ENCODE data around the gene FTH1. TPM values are rescaled to one million over a fixed set of nuclear protein-coding genes. Genes with fewer than 3 reads are reported as not detected.
A peak's percentile ranks its signal among the peaks of the same experiment; 100 is the strongest.
"Not testable (repeated sequence)": the region's sequence is repeated elsewhere in the genome, so short reads cannot be mapped to it uniquely, and the experiment has no call there.

The FTH1 gene
- total and polyA plus RNA-seq, 5 experiments from 2014 or later = 571 to 2,491 (median 1,933) TPM

- DNase-seq = no peak
- H3K4me1 Mint-ChIP-seq = peaks cover 17 to 35% (median 25%) of the 10 kb centered on the region in 4 donors
Measured at GRCh38 chr11:61959114-61959513, 8.3 kb downstream of the FTH1 start.

GRCh38 chr11:61958590-61958989 is 8.8 kb downstream of the FTH1 start:
- H3K4me3 Mint-ChIP-seq = no peak overlapping the region
- peaks cover 13 to 30% (median 20%) of the 10 kb centered on the region in 4 donors for H3K4me1 Mint-ChIP-seq
- DNase-seq (no peak), ATAC-seq (no peak)
- POLR2A ChIA-PET = interaction anchor here (1.6 kb wide), 1 partner anchor 9 kb away, joined by 6 read pairs; the partner anchor contains the start of gene FTH1
- peaks cover 0 to 9% (median 4%) of the 10 kb centered on the region in 3 donors for H3K36me3 Mint-ChIP-seq
- H3K27me3 Mint-ChIP-seq = peaks cover 3 to 20% (median 10%) of the 10 kb centered on the region in 5 donors
- H3K27ac Mint-ChIP-seq = peak overlapping the region in 1 of 10 donors; percentile 18
- no peaks in the 10 kb centered on the region for H3K9me3 Mint-ChIP-seq

More at GRCh38 chr11:61959114-61959513, 8.3 kb downstream of the FTH1 start:
- Mint-ChIP-seq H3K27me3 (peaks cover 3 to 14% (median 7%) of the 10 kb centered on the region in 5 donors), H3K4me3 (no peak overlapping the region), H3K36me3 (peaks cover 0 to 14% (median 7%) of the 10 kb centered on the region in 3 donors), H3K9me3 (no peaks in the 10 kb centered on the region), H3K27ac (peak overlapping the region in 5 of 10 donors; percentile 41 to 83 (median 58))
- no peak for ATAC-seq
- POLR2A ChIA-PET = interaction anchor here (1.6 kb wide), 1 partner anchor 8 kb away, joined by 6 read pairs; the partner anchor contains the start of gene FTH1

GRCh38 chr11:61957021-61957770 is 10.2 kb downstream of the FTH1 start:
- ATAC-seq (no peak), DNase-seq (peak in 1 of 10 donors; percentile 4)
- H3K27me3 Mint-ChIP-seq = peaks cover 3 to 20% (median 10%) of the 10 kb centered on the region in 5 donors
- no peak overlapping the region for H3K4me3 Mint-ChIP-seq
- peaks cover 6 to 16% (median 9%) of the 10 kb centered on the region in 4 donors for H3K4me1 Mint-ChIP-seq
- H3K27ac Mint-ChIP-seq = no peak overlapping the region
- H3K36me3 Mint-ChIP-seq = no peaks in the 10 kb centered on the region
- POLR2A ChIA-PET = interaction anchor here (1.3 kb wide), 1 partner anchor 10 kb away, joined by 5 read pairs; the partner anchor contains the start of gene FTH1
- H3K9me3 Mint-ChIP-seq = no peaks in the 10 kb centered on the region

GRCh38 chr11:61956191-61957020 is 11.0 kb downstream of the FTH1 start:
- Mint-ChIP-seq H3K9me3 (no peaks in the 10 kb centered on the region), H3K4me3 (peak overlapping the region in 9 of 10 donors; percentile 28 to 71 (median 56)), H3K36me3 (no peaks in the 10 kb centered on the region), H3K4me1 (peaks cover 0 to 10% (median 7%) of the 10 kb centered on the region in 4 donors), H3K27me3 (peaks cover 3 to 23% (median 11%) of the 10 kb centered on the region in 5 donors), H3K27ac (peak overlapping the region in 6 of 10 donors; percentile 14 to 80 (median 39))
- ATAC-seq = no peak
- POLR2A ChIA-PET = interaction anchor here (2.0 kb wide), 1 partner anchor 11 kb away, joined by 11 read pairs; the partner anchor contains the start of gene FTH1
- peak in 1 of 10 donors; percentile 14 for DNase-seq

- Mint-ChIP-seq H3K9me3 (no peaks in the 10 kb centered on the region), H3K27ac (peak overlapping the region in 7 of 10 donors; percentile 19 to 80 (median 70)), H3K27me3 (peaks cover 3 to 27% (median 11%) of the 10 kb centered on the region in 5 donors), H3K4me3 (peak overlapping the region; percentile 28 to 71 (median 60)), H3K36me3 (no peaks in the 10 kb centered on the region), H3K4me1 (peaks cover 0 to 10% (median 7%) of the 10 kb centered on the region in 4 donors)
- POLR2A ChIA-PET = interaction anchor here (0.6 to 2.0 kb wide), 4 partner anchors 8 to 70 kb away, joined by 3 to 11 read pairs (median 3); partner anchors contain the start of gene FTH1
- DNase-seq = peak in 5 of 10 donors; percentile 24 to 39 (median 31)
- peak; percentile 82 to 87 for ATAC-seq
Measured at GRCh38 chr11:61955422-61956135, 11.9 kb downstream of the FTH1 start.

DNA sequence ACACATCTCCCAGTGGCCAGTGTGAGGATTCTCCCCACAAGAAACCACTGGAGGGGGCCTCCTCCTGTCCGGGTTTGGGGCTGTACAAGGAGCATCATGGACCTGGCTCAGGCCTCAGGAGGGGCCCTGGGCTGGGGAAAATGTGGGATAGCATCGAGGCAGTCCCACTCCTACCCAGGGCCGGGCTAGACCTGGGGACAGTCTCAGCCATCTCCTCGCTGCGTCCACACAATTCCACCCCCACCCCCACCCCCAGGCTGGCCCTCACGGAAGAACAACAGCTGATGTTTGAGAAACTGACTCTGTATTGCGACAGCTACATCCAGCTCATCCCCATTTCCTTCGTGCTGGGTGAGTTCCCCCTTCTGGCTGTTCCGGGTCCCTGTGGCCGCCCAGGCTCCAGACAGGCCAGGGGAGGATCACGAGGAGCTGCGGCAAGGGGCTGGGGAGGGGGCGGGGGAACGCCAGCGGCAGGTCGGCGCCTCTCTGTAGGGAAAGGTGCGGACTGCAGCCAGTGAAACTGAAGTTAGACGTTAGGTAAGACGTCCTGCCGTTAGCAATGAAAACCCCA is 12.5 kb downstream of the FTH1 start:
- peak overlapping the region in 4 of 10 donors; percentile 19 to 71 (median 44) for H3K27ac Mint-ChIP-seq
- POLR2A ChIA-PET = interaction anchor here (0.6 to 2.0 kb wide), 4 partner anchors 9 to 70 kb away, joined by 3 to 11 read pairs (median 3); partner anchors contain the start of gene FTH1
- peaks cover 3 to 29% (median 11%) of the 10 kb centered on the region in 5 donors for H3K27me3 Mint-ChIP-seq
- no peaks in the 10 kb centered on the region for H3K36me3 Mint-ChIP-seq
- H3K4me1 Mint-ChIP-seq = peaks cover 0 to 10% (median 7%) of the 10 kb centered on the region in 4 donors
- no peaks in the 10 kb centered on the region for H3K9me3 Mint-ChIP-seq
- peak in 2 of 10 donors; percentile 15 to 18 for DNase-seq
- ATAC-seq = peak; percentile 30 to 44
- H3K4me3 Mint-ChIP-seq = peak overlapping the region in 8 of 10 donors; percentile 10 to 71 (median 61)

GRCh38 chr11:61954106-61954850 is 13.2 kb downstream of the FTH1 start:
- Mint-ChIP-seq H3K27me3 (peaks cover 3 to 29% (median 11%) of the 10 kb centered on the region in 5 donors), H3K36me3 (no peaks in the 10 kb centered on the region), H3K9me3 (no peaks in the 10 kb centered on the region), H3K27ac (peak overlapping the region in 1 of 10 donors; percentile 44), H3K4me1 (peaks cover 0 to 9% (median 6%) of the 10 kb centered on the region in 4 donors), H3K4me3 (peak overlapping the region in 1 of 10 donors; percentile 30)
- ATAC-seq (no peak), DNase-seq (peak in 1 of 10 donors; percentile 3)
- POLR2A ChIA-PET = interaction anchor here (1.1 to 2.0 kb wide), 3 partner anchors 10 to 71 kb away, joined by 3 to 11 read pairs (median 3); partner anchors contain the start of gene FTH1

DNA sequence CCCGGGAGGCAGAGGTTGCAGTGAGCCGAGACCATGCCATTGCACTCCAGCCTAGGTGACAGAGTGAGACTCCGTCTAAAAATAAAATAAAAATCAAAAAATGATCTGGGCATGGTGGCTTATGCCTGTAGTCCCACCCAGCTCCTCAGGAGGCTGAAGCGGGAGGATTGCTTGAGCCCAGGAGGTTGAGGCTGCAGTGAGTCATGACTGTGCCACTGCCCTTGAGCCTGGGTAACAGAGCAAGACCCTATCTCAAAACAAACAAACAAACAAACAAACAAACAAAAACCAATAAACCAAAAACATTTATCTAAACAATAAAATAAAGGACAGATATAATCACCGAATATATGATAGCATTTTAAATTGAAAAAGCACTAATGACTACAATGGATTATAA is 13.8 kb downstream of the FTH1 start:
- ATAC-seq, H3K9me3 Mint-ChIP-seq, H3K36me3 Mint-ChIP-seq, H3K27ac Mint-ChIP-seq, POLR2A ChIA-PET, H3K4me1 Mint-ChIP-seq: not testable (repeated sequence)
- DNase-seq = peak in 1 of 10 donors; percentile 12
- peaks cover 3 to 29% (median 11%) of the 10 kb centered on the region in 5 donors for H3K27me3 Mint-ChIP-seq
- H3K4me3 Mint-ChIP-seq = peak overlapping the region in 1 of 10 donors; percentile 30

DNA sequence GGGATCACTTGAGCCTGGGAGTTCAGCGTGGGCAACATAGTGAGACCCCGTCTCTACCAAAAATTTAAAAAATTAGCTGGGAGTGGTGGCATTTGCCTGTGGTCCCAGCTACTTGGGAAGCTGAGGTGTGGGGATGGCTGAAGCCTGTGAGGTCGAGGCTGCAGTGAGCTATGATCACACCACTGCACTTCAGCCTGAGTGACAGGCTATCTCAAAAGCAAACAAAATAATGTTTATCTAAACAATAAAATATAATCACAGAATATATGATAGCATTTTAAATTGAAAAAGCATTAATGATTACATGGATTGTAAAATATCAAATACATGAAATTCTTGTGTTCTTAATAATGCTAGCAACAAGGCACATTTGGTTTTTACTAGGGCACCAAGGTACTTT is 14.6 kb downstream of the FTH1 start:
- Mint-ChIP-seq H3K4me1 (peaks cover 0 to 7% (median 2%) of the 10 kb centered on the region in 4 donors), H3K4me3 (no peak overlapping the region), H3K27ac (no peak overlapping the region), H3K9me3 (no peaks in the 10 kb centered on the region), H3K36me3 (no peaks in the 10 kb centered on the region), H3K27me3 (peaks cover 3 to 29% (median 11%) of the 10 kb centered on the region in 5 donors)
- ATAC-seq (no peak), DNase-seq (no peak)
- POLR2A ChIA-PET = no interaction called here

DNA sequence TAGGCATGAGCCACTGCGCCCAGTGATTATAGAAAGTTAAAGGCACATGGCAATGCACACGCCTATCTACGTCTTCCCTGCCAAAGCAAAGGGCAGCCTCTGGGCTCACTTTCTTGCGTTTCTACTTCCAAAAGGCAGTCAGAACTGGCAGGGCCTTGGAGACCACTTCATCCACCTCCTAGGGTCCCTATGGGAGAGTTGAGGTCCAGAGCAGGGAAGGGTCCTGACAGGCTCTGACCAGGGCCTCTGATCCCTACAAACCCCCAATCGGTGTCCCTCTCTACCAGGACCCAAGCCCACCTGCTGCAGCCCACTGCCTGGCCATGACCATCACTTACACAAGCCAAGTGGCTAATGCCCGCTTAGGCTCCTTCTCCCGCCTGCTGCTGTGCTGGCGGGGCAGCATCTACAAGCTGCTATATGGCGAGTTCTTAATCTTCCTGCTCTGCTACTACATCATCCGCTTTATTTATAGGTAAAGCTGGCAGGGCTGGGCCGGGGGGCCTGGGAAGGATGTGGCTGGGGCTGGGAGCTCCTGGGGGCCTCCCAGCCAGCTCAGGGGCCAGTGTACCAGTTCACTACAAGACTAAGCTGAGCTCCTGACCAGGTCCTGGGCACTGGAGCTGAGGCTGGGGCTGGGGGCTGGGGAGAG is 15.8 kb downstream of the FTH1 start:
- Mint-ChIP-seq H3K4me3 (no peak overlapping the region), H3K36me3 (no peaks in the 10 kb centered on the region), H3K4me1 (peaks cover 0 to 8% (median 3%) of the 10 kb centered on the region in 4 donors), H3K27ac (no peak overlapping the region), H3K27me3 (peaks cover 4 to 29% (median 11%) of the 10 kb centered on the region in 5 donors), H3K9me3 (no peaks in the 10 kb centered on the region)
- ATAC-seq = no peak
- POLR2A ChIA-PET = no interaction called here
- DNase-seq = no peak

Measured in naive thymus-derived CD8-positive, alpha-beta T cell (primary cell).